GM12874 (cell line): Measurements from ENCODE around the gene FRRS1L.

Experiments used
- TF ChIP-seq, protein P1 (sequence below): IDR thresholded peaks from 2 replicates; pipeline ENCODE4 v1.5.1; 2011; ENCODE audit warnings: low read depth, mild to moderate bottlenecking, control low read depth, low read length, moderate library complexity; ENCODE audit not compliant: insufficient read depth

The FRRS1L gene

GRCh38 chr9:109171926-109172325 lies 4.9 kb upstream of the FRRS1L start:
- TF ChIP-seq, protein P1, sequence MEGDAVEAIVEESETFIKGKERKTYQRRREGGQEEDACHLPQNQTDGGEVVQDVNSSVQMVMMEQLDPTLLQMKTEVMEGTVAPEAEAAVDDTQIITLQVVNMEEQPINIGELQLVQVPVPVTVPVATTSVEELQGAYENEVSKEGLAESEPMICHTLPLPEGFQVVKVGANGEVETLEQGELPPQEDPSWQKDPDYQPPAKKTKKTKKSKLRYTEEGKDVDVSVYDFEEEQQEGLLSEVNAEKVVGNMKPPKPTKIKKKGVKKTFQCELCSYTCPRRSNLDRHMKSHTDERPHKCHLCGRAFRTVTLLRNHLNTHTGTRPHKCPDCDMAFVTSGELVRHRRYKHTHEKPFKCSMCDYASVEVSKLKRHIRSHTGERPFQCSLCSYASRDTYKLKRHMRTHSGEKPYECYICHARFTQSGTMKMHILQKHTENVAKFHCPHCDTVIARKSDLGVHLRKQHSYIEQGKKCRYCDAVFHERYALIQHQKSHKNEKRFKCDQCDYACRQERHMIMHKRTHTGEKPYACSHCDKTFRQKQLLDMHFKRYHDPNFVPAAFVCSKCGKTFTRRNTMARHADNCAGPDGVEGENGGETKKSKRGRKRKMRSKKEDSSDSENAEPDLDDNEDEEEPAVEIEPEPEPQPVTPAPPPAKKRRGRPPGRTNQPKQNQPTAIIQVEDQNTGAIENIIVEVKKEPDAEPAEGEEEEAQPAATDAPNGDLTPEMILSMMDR, result no peak

- TF ChIP-seq, protein P1, result no peak
These were observed 1.1 kb upstream of the FRRS1L start for GRCh38 chr9:109168170-109168569.

DNA sequence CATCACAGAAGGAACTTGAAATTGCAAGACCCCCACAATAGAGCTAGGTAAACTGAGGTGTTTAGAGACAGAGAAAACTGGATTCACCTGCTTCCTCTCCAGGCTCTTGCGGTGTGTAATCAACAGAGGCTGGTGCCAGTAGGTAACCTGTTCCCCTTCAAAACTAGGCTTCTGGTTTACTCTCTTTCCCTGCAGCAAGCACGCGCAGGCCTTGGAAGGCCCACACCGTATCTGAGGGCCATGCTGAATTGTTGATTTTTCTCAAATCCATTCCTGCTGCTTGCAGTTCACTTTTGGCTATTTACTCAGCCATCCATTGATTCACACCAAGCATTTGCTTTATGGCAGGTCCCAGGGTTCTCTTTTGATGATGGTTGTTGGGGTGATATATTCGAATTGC lies 667 bp upstream of the FRRS1L start:
- TF ChIP-seq, protein P1, result no peak

DNA sequence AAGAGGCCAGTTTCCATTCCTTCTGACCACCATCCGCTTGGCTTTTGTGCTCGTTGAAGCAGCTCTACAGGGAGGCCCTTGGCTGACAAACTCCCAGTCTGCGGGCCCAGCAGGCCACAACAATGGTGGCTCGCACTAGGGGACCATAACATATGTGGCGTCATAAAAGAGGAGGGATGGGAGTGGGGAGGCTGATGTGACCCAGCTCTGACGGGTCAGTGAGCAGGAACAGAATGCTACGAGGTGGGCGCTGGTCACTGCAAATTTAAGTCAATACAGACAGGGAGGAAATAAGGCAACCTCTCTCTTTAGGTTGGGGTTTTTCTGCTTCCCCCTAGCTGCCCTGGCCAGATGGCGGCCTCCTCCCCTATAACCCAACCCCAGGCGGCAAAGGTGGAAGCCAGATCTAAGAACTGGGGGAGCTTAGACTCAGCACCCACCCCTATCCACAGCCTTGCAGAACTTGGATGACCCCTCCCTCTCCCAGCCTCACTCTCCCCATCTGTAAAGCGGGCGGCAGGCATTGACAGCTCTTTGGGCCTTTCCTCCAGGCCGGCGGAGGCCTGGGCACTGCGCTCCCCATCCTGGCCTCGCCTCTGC lies 778 bp downstream of the FRRS1L start:
- TF ChIP-seq, protein P1, result no peak

- TF ChIP-seq, protein P1, result no peak
These were observed 3.0 kb downstream of the FRRS1L start for GRCh38 chr9:109164042-109164441.

DNA sequence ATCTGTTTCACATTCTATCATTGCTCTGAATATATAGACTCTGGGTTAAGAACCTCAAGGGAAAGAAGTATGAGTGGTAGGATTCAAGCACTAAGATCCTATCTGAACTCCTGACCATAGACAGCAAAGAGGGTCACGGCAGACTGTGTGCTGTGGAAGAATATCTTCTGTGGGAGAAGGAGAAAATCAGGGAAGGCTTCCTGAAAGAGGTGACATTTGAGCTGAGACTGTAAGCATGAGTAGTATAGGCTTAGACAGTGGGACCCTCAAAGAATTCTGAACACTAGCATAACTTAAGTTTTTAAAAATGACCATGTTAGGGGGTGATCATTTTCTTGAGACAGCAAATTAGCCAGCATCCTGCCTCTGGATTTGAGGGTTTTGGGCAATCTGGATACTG lies 3.9 kb downstream of the FRRS1L start:
- TF ChIP-seq, protein P1, result no peak

DNA sequence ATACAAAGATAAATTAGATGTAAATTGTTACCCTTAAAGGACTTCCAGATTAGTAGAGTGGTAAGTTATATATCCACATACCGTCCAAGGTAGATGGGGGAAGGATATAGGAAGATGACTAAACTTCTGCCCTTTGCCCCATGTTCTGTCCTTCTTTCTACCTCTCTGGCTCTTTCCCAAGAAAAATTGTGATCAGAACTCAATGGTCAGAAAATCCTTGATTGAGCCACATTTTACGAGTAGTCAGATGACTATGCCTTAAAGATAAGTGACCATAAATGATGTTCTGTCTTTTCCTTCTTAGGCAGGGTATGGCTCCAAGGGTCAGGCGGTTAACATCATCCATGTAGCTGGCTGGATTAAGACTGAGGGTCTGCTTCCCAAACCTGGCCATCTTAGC lies 4.4 kb downstream of the FRRS1L start:
- TF ChIP-seq, protein P1, result no peak
